ES-I3 (cell line): ENCODE data around the gene CSHL1.
"Not testable (repeated sequence)": the region's sequence is repeated elsewhere in the genome, so short reads cannot be mapped to it uniquely, and the experiment has no call there.

Experiments
- H3K36me3 ChIP-seq: 2 replicates; pipeline ENCODE4 v1.6.1; 2013; ENCODE audit warnings: mild to moderate bottlenecking, low read length, control low read depth, moderate library complexity; ENCODE audit not compliant: insufficient read depth
- H3K4me1 ChIP-seq: 2 replicates; pipeline ENCODE4 v1.6.1; 2013; ENCODE audit warnings: mild to moderate bottlenecking, control low read depth, low read length; ENCODE audit not compliant: insufficient read depth
- H3K9ac ChIP-seq: 2 replicates; pipeline ENCODE4 v1.6.1; 2013; ENCODE audit warnings: low read depth, mild to moderate bottlenecking, low read length, moderate library complexity
- H3K9me3 ChIP-seq: 2 replicates; pipeline ENCODE4 v1.6.1; 2013; ENCODE audit warnings: mild to moderate bottlenecking, low read length, moderate library complexity; ENCODE audit not compliant: control insufficient read depth, insufficient read depth

Gene CSHL1

DNA sequence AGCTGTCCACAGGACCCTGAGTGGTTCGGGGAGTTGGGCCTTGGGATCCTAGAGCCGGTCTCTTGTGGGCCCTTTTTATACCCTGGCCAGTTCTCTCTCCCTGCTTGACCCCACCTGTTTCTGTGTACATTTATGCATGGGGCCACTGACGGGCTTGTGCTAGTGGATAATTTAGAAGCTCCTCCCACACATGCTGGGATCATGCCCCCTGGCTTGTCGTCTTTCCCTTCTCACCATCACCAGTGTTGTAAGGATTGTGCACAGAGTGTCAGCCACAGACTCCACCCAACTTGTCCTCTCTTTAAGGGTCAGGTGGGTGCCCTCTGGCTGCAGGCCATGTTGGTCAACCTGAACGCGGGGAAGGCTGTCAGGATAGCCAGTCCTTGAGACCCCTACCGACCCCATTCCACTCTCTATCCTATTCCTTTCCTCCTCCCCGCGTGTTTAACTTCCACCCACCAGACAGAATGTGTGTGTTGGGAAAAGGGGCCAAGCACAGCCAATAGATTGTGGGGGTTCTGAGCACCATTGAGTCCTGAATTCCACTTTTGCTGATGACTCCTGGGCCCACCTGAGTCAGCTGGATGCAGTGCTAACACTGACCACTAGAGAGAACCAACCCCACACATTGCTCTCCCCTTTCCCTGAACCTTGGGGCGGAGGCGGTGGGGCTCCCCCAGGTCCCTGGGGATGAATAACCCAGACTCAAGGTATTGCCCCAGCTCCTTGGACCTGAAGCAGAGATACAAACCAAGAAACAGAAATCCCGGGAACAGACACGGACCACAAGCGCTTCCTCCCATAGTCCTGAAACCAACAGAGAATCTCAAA is 14.3 kb downstream of the CSHL1 start, which contains the start of gene CSH1:
CSH1 (minus strand) TSS at position 51 of the 831 bp plus-strand sequence. CDS start 63 bp downstream, outside the sequence.
- not testable (repeated sequence) for H3K9me3 ChIP-seq, H3K4me1 ChIP-seq, H3K9ac ChIP-seq, H3K36me3 ChIP-seq

- not testable (repeated sequence) for H3K4me1 ChIP-seq, H3K36me3 ChIP-seq, H3K9ac ChIP-seq, H3K9me3 ChIP-seq
These were observed 16.2 kb downstream of the CSHL1 start for GRCh38 chr17:63894821-63895220.

DNA sequence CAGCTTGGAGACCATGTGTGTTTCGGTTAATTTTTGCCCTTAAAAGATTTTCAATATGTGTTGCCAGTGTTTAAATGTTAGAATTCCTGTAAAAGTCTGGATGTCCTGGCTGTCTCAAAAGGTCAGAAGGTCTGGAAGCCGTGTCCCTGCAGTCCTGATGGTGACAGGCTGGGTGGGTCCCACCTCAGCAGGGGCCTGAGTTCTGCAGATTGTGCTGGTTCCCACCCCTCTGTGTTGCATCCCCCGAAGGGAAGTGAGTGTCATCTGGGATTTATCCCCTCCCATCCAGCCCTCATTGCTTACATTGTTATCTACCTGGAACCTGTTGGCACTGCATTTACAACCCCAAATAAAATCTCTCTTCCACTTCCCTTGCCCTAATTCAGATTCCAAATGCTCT is 17.0 kb downstream of the CSHL1 start:
- not testable (repeated sequence) for H3K4me1 ChIP-seq, H3K36me3 ChIP-seq, H3K9me3 ChIP-seq, H3K9ac ChIP-seq

DNA sequence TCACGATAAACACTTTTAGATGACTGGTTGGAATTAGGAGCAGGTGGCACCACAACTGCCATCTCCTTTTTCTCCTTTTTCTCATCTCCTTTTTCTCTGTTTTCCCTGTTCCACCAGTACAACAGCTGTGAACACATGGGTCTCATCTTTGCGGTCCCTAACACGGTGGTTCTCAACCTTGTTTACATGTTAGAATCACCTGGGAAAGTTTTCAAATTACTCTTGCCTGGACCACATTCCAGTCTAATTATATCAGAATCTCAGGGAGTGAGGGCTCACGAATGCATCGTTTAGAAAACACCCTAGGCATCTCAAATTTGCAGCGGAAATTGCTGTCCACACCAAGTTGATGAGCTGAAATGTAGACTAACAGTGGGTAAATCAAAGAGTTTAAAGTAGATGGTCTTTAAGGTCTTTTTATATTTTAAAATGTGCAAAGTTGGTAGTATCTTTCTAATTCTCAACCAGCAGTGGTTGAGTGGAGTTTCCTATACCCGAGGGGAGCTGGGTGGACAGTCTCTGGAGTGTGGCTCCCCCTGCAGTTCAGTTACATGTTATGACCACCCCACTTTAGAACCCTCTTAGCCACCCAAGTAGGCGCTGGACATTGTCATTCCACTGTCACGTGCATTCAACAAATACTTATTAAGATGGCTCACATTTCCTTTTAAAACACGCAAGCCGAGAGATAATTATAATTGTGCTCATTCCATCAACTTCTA is 18.6 kb downstream of the CSHL1 start:
- not testable (repeated sequence) for H3K9ac ChIP-seq, H3K9me3 ChIP-seq, H3K4me1 ChIP-seq, H3K36me3 ChIP-seq

- not testable (repeated sequence) for H3K9ac ChIP-seq, H3K9me3 ChIP-seq, H3K4me1 ChIP-seq, H3K36me3 ChIP-seq
These were observed 21.8 kb downstream of the CSHL1 start for GRCh38 chr17:63889026-63889848.

GRCh38 chr17:63885119-63885518 is 25.9 kb downstream of the CSHL1 start:
- not testable (repeated sequence) for H3K9me3 ChIP-seq, H3K36me3 ChIP-seq, H3K4me1 ChIP-seq, H3K9ac ChIP-seq

DNA sequence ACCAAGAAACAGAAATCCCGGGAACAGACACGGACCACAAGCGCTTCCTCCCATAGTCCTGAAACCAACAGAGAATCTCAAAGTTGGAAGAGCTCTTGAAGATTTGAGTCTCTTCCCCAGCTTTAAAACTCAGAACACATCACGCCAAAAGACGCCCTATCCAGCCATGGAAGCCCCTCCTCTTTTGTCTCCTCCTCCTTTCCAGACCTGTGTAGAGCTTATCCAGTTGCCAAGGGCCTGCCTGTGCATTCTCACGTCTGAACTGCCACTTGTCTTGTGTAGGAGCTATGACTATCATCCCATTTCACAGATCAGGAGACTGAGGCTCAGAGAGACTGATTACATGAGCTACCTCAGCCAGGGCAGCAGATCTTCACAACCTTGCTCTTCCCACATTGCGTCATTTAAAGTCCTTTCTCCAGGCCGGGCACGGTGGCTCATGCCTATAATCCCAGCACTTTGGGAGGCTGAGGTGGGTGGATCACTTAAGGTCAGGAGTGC is 28.4 kb downstream of the CSHL1 start:
- H3K36me3 ChIP-seq, H3K4me1 ChIP-seq, H3K9ac ChIP-seq, H3K9me3 ChIP-seq: not testable (repeated sequence)

- H3K36me3 ChIP-seq = no peaks in the 10 kb centered on the region
- no peak within 1 kb of the TSS for H3K9ac ChIP-seq
- peaks cover 10% of the 10 kb centered on the region; the same call in 1 of the 2 replicates for H3K4me1 ChIP-seq
- H3K9me3 ChIP-seq = no peaks in the 10 kb centered on the region
These were observed 29.0 kb downstream of the CSHL1 start, which contains the start of gene GH2 for GRCh38 chr17:63881935-63882601. TSS of gene GH2 (minus strand) at chr17:63881944. CDS start at chr17:63881801, 143 bp downstream.

- not testable (repeated sequence) for H3K36me3 ChIP-seq, H3K4me1 ChIP-seq, H3K9me3 ChIP-seq, H3K9ac ChIP-seq
These were observed 29.7 kb downstream of the CSHL1 start for GRCh38 chr17:63881337-63881736.

DNA sequence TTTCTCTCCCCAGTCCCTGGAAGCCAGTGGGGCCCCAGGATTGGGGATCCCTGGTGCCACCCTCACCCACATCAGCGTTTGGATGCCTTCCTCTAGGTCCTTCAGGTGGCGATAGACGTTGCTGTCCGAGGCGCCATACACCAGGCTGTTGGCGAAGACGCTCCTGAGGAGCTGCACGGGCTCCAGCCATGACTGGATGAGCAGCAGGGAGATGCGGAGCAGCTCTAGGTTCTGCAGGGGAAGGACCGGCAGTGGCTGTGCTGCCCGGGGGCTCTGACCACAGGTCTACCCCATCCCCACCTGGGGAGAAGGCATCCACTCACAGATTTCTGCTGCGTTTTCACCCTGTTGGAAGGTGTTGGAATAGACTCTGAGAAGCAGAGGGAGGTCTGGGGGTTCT is 30.4 kb downstream of the CSHL1 start:
- no peaks in the 10 kb centered on the region for H3K9me3 ChIP-seq
- no peak overlapping the region for H3K9ac ChIP-seq
- no peaks in the 10 kb centered on the region for H3K36me3 ChIP-seq
- H3K4me1 ChIP-seq = peaks cover 10% of the 10 kb centered on the region; the same call in 1 of the 2 replicates

DNA sequence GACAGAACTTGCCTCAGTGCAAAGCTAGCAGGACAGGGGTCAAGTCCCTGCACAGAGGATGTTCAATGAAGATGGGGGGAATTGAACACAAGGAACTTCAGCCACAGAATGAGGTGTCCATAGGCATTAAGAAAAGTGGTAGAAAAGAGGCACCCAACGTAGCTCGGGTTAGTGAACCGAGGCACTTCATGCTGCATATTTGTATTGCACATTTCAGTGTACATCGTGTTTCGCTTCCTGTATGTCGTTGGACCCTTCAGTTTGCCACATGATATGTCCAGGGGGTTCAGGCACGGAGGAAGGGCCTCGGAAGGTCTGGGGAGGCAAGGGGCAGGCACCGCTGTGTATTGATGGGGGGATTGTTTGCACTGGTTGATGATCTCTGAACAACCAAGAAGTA is 32.6 kb downstream of the CSHL1 start:
- not testable (repeated sequence) for H3K9ac ChIP-seq, H3K36me3 ChIP-seq, H3K4me1 ChIP-seq, H3K9me3 ChIP-seq

DNA sequence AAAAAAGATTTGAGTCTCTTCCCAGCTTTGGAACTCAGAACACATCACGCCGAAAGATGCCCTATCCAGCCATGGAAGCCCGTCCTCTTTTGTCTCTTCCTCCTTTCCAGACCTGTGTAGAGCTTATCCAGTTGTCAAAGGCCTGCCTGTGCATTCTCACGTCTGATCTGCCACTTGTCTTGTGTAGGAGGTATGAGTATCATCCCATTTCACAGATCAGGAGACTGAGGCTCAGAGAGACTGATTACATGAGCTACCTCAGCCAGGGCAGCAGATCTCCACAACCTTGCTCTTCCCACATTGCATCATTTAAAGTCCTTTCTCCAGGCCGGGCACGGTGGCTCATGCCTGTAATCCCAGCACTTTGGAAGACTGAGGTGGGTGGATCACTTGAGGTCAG is 36.4 kb downstream of the CSHL1 start:
- H3K9me3 ChIP-seq, H3K4me1 ChIP-seq, H3K9ac ChIP-seq, H3K36me3 ChIP-seq: not testable (repeated sequence)

GRCh38 chr17:63874061-63874626 is 36.9 kb downstream of the CSHL1 start:
- H3K36me3 ChIP-seq, H3K9ac ChIP-seq, H3K9me3 ChIP-seq: not testable (repeated sequence)

GRCh38 chr17:63873577-63873976 is 37.5 kb downstream of the CSHL1 start, which contains the start of gene CSH2:
TSS of gene CSH2 (minus strand) at chr17:63873677. CDS start at chr17:63873614, 63 bp downstream.
- H3K4me1 ChIP-seq, H3K9ac ChIP-seq, H3K9me3 ChIP-seq, H3K36me3 ChIP-seq: not testable (repeated sequence)

More at GRCh38 chr17:63874061-63874626, 36.9 kb downstream of the CSHL1 start:
- not testable (repeated sequence) for H3K4me1 ChIP-seq
